ENCODE measurements around the gene ARHGEF2. TPM values are rescaled to one million over a fixed set of nuclear protein-coding genes. Genes with fewer than 3 reads are reported as not detected.
A peak's percentile ranks its signal among the peaks of the same experiment; 100 is the strongest.

Gene ARHGEF2
- total RNA-seq, 4 donors from 2014 or later, result 105 to 195 (median 153) TPM

DNA sequence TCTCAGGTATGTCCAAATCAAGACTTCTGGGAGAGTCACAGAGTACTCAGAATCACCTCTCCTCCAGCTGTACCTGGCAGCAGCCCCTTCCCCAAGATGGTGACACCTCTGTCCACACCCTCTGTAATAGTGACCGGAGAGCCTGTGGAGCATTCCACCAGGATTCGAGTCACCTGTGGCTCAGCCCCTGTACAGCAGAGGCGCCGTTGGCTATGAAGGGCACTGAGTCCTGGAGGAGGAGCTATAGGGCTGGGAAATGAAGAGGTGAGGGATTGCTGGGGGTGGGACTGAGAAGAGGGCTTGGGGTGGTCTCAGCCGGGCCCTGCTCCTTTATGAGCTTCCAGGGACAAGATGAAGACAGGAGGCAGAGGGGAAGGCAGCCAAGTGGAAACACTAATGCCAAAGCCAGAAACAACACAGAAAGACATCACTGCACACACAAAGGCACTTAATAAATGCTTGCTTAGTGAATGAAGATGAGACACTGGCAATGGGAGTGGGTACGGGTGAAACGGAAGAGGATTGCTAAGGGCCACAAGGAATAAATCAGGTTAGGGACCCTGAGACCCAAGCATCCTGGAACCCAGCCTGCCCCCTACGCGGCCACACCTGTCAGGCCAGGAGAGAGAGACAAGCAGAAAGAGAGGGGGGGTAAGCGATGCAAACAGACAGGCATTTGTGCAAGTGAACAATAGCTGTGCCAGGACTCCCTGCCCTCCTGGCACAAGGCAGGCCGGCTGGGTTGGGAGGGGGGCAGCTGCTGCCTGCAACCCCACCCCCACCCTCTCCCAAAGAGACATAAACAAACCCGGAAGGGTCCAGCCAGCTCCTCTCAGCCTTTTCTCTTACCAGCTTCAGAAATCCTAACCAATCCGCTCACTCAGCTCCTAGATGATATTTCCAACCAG, 3.9 kb downstream of the ARHGEF2 start:
- Histone ChIP-seq H3K27ac (peak overlapping the region; percentile 2 to 97 (median 92)), H3K9me3 (no peaks in the 10 kb centered on the region), H3K4me3 (peak overlapping the region in 3 of 4 donors; percentile 21 to 80 (median 70)), H3K36me3 (peaks cover 0 to 4% (median 0%) of the 10 kb centered on the region in 3 donors), H3K4me1 (peaks cover 0 to 89% (median 71%) of the 10 kb centered on the region in 4 donors), H3K27me3 (no peaks in the 10 kb centered on the region)
- DNase-seq (ENCODE audit: low spot score in 2 of 2), result no peak
- no peak for TF ChIP-seq POLR2A (IDR thresholded peaks at IDR 0.05)
- TF ChIP-seq EP300 (IDR thresholded peaks at IDR 0.05), result no peak
- TF ChIP-seq, protein P1, sequence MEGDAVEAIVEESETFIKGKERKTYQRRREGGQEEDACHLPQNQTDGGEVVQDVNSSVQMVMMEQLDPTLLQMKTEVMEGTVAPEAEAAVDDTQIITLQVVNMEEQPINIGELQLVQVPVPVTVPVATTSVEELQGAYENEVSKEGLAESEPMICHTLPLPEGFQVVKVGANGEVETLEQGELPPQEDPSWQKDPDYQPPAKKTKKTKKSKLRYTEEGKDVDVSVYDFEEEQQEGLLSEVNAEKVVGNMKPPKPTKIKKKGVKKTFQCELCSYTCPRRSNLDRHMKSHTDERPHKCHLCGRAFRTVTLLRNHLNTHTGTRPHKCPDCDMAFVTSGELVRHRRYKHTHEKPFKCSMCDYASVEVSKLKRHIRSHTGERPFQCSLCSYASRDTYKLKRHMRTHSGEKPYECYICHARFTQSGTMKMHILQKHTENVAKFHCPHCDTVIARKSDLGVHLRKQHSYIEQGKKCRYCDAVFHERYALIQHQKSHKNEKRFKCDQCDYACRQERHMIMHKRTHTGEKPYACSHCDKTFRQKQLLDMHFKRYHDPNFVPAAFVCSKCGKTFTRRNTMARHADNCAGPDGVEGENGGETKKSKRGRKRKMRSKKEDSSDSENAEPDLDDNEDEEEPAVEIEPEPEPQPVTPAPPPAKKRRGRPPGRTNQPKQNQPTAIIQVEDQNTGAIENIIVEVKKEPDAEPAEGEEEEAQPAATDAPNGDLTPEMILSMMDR (IDR thresholded peaks at IDR 0.05), result no peak
- WGBS, 2 donors, result 30 to 38% methylated on average over 13 of the region's 13 CpGs

DNA sequence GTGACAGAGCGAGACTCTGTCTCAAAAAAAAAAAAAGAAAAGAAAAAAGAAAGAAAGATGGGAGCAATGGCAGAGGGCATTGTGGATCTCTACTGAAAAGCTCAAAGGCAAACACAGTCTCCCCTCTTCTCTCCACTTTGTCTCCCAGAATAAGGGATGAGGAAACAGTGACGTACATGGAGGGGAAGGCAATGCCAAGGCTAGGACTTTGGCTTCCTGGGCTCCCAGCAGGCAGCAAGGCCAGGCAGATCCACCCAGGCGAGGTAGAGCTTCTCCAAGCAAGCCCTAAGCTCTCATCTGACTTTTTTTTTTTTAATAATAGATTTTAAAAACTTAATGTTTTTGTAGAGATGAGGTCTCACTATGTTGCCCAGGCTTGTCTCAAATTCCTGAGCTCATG, 4.6 kb downstream of the ARHGEF2 start:
- Histone ChIP-seq H3K9me3 (no peaks in the 10 kb centered on the region), H3K4me3 (no peak overlapping the region), H3K36me3 (peaks cover 0 to 11% (median 0%) of the 10 kb centered on the region in 3 donors), H3K27ac (peak overlapping the region; percentile 2 to 97 (median 92)), H3K27me3 (no peaks in the 10 kb centered on the region), H3K4me1 (peaks cover 0 to 89% (median 71%) of the 10 kb centered on the region in 4 donors)
- WGBS, 2 donors, result 57 to 61% methylated on average over 3 of the region's 3 CpGs
- TF ChIP-seq EP300 (IDR thresholded peaks at IDR 0.05), result no peak
- no peak for TF ChIP-seq POLR2A (IDR thresholded peaks at IDR 0.05)
- DNase-seq (ENCODE audit: low spot score in 2 of 2), result no peak

DNA sequence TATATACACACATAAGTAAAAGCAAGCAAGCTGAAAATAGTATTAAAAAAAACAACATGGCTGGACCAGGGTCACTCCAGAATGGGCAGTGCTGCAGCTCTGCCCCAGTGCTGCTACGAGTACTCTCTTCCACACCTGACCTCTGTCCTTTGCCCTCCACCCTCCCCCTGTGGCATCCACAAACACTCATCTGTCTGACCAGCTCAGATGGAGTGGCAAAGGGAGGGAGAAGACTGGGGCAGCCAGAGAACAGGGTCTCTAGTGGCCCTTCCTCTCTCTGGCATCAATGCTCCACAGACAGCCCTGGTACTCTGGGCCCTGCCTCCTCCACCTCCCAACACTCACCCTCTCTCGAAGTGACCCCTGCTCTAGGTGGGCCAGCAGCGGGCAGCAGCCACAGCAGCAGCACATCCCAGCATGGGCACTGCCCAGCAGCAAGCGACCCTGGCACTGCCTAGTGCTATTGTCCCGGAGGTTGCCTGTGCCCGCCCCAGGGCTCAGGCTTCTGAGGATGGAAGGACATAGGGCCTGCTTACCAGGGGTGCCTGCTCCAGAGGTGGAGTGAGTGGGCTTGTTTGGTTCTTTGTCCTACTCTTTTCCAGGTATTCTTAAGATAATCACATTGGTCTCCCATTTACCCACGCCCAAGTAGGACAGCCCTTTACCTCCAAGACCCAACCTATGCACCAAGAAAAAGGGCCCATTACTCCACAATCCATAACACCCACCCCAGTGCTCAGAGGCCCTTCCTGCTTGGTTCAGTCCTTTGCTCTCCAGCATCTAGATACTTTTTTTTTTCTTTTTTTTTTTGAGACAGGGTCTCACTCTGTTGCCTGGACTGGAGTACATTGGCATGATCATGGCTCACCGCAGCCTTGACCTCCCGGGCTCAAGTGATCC, 6.2 kb downstream of the ARHGEF2 start:
- no peaks in the 10 kb centered on the region for H3K27me3 ChIP-seq
- peaks cover 0 to 16% (median 0%) of the 10 kb centered on the region in 3 donors for H3K36me3 ChIP-seq
- no peak for TF ChIP-seq POLR2A (IDR thresholded peaks at IDR 0.05)
- TF ChIP-seq, protein P1 (IDR thresholded peaks at IDR 0.05), result no peak
- no peak for TF ChIP-seq EP300 (IDR thresholded peaks at IDR 0.05)
- DNase-seq (ENCODE audit: low spot score in 2 of 2), result no peak
- no peak overlapping the region for H3K4me3 ChIP-seq
- H3K9me3 ChIP-seq, result no peaks in the 10 kb centered on the region
- peaks cover 0 to 100% (median 86%) of the 10 kb centered on the region in 4 donors for H3K4me1 ChIP-seq
- peak overlapping the region in 2 of 4 donors; percentile 61 to 87 for H3K27ac ChIP-seq
- 55 to 65% methylated on average over 9 of the region's 9 CpGs for WGBS, 2 donors

GRCh38 chr1:155970531-155971167, 7.7 kb downstream of the ARHGEF2 start:
- peak overlapping the region in 3 of 4 donors; percentile 51 to 87 (median 86) for H3K27ac ChIP-seq
- peak; percentile 45 to 66 for DNase-seq (ENCODE audit: low spot score in 2 of 2)
- 14 to 16% methylated on average over 11 of the region's 11 CpGs for WGBS, 2 donors

More at GRCh38 chr1:155970531-155971167, 7.7 kb downstream of the ARHGEF2 start:
- H3K9me3 ChIP-seq, result no peaks in the 10 kb centered on the region
- peaks cover 0 to 93% (median 84%) of the 10 kb centered on the region in 4 donors for H3K4me1 ChIP-seq
- H3K27me3 ChIP-seq, result no peaks in the 10 kb centered on the region
- H3K4me3 ChIP-seq, result no peak overlapping the region
- TF ChIP-seq EP300 (IDR thresholded peaks at IDR 0.05), result peak in 1 of 2 donors; percentile 65
- TF ChIP-seq, protein P1 (IDR thresholded peaks at IDR 0.05), result no peak
- H3K36me3 ChIP-seq, result peaks cover 0 to 31% (median 15%) of the 10 kb centered on the region in 3 donors
